Measurements from ENCODE around the gene LBH. TPM values are rescaled to one million over a fixed set of nuclear protein-coding genes. Genes with fewer than 3 reads are reported as not detected.

Gene LBH
- total RNA-seq, 1 experiment from 2014 or later: 1.2 TPM

DNA sequence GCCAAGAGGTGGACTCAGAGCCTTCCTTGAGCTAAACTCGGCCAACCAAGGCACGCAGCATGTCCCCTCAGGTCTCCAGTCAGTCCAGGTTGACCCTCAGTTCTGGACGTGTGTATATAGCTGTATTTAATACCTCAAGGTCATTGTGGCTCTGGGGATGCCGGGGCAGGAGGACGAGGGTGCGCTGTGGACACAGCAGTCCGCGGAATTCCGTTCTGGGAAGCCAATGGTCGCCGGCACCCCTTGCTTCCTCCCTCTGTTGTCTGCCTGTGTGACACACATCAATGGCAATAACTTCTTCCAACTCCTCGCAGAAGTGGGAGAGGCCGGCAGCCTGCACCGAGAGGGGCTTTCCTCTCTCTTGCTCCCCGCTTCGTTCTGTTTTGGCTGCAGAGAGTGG is 27.7 kb downstream of the LBH start:
- H3K4me3 ChIP-seq (replicated peaks in 1 of 2; ENCODE audit: low read depth in 1 of 2, low read length in 2 of 2): no peak overlapping the region
- no peak for TF ChIP-seq ELF1 (IDR thresholded peaks at IDR 0.05; ENCODE audit: borderline replicate concordance, low read depth)
- TF ChIP-seq, protein P1, sequence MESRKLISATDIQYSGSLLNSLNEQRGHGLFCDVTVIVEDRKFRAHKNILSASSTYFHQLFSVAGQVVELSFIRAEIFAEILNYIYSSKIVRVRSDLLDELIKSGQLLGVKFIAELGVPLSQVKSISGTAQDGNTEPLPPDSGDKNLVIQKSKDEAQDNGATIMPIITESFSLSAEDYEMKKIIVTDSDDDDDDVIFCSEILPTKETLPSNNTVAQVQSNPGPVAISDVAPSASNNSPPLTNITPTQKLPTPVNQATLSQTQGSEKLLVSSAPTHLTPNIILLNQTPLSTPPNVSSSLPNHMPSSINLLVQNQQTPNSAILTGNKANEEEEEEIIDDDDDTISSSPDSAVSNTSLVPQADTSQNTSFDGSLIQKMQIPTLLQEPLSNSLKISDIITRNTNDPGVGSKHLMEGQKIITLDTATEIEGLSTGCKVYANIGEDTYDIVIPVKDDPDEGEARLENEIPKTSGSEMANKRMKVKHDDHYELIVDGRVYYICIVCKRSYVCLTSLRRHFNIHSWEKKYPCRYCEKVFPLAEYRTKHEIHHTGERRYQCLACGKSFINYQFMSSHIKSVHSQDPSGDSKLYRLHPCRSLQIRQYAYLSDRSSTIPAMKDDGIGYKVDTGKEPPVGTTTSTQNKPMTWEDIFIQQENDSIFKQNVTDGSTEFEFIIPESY (IDR thresholded peaks at IDR 0.05; ENCODE audit: extremely low read depth, insufficient replicate concordance, low read length): no peak
- TF ChIP-seq FOSL1 (IDR thresholded peaks at IDR 0.05; ENCODE audit: low read depth): no peak
- no peak for TF ChIP-seq EGR1 (IDR thresholded peaks at IDR 0.05; ENCODE audit: low read depth)
- no peak for TF ChIP-seq ZFX (IDR thresholded peaks at IDR 0.05)
- no peak for TF ChIP-seq RAD21 (IDR thresholded peaks at IDR 0.05; ENCODE audit: low read depth)
- TF ChIP-seq, protein P2, sequence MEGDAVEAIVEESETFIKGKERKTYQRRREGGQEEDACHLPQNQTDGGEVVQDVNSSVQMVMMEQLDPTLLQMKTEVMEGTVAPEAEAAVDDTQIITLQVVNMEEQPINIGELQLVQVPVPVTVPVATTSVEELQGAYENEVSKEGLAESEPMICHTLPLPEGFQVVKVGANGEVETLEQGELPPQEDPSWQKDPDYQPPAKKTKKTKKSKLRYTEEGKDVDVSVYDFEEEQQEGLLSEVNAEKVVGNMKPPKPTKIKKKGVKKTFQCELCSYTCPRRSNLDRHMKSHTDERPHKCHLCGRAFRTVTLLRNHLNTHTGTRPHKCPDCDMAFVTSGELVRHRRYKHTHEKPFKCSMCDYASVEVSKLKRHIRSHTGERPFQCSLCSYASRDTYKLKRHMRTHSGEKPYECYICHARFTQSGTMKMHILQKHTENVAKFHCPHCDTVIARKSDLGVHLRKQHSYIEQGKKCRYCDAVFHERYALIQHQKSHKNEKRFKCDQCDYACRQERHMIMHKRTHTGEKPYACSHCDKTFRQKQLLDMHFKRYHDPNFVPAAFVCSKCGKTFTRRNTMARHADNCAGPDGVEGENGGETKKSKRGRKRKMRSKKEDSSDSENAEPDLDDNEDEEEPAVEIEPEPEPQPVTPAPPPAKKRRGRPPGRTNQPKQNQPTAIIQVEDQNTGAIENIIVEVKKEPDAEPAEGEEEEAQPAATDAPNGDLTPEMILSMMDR (IDR thresholded peaks at IDR 0.05 in 2 of 3, conservative IDR thresholded peaks at IDR 0.05 in 1 of 3; ENCODE audit: borderline replicate concordance in 1 of 3, insufficient read depth in 1 of 3, low read depth in 2 of 3, low read length in 2 of 3): no peak
- TF ChIP-seq JUND (IDR thresholded peaks at IDR 0.05): no peak
- TF ChIP-seq CBX3 (IDR thresholded peaks at IDR 0.05; ENCODE audit: low read depth): no peak
- no peak for TF ChIP-seq EZH2phosphoT487 (IDR thresholded peaks at IDR 0.05; ENCODE audit: borderline replicate concordance)
- TF ChIP-seq, protein P3, sequence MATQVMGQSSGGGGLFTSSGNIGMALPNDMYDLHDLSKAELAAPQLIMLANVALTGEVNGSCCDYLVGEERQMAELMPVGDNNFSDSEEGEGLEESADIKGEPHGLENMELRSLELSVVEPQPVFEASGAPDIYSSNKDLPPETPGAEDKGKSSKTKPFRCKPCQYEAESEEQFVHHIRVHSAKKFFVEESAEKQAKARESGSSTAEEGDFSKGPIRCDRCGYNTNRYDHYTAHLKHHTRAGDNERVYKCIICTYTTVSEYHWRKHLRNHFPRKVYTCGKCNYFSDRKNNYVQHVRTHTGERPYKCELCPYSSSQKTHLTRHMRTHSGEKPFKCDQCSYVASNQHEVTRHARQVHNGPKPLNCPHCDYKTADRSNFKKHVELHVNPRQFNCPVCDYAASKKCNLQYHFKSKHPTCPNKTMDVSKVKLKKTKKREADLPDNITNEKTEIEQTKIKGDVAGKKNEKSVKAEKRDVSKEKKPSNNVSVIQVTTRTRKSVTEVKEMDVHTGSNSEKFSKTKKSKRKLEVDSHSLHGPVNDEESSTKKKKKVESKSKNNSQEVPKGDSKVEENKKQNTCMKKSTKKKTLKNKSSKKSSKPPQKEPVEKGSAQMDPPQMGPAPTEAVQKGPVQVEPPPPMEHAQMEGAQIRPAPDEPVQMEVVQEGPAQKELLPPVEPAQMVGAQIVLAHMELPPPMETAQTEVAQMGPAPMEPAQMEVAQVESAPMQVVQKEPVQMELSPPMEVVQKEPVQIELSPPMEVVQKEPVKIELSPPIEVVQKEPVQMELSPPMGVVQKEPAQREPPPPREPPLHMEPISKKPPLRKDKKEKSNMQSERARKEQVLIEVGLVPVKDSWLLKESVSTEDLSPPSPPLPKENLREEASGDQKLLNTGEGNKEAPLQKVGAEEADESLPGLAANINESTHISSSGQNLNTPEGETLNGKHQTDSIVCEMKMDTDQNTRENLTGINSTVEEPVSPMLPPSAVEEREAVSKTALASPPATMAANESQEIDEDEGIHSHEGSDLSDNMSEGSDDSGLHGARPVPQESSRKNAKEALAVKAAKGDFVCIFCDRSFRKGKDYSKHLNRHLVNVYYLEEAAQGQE (IDR thresholded peaks at IDR 0.05; ENCODE audit: low read depth): no peak
- no peak for TF ChIP-seq ZNF274 (IDR thresholded peaks at IDR 0.05; ENCODE audit: low read depth, low read length)
- no peak for TF ChIP-seq SRF (IDR thresholded peaks at IDR 0.05; ENCODE audit: low read depth)
- no peak for TF ChIP-seq POLR2A (IDR thresholded peaks at IDR 0.05; ENCODE audit: borderline replicate concordance, extremely low read depth, insufficient read depth, insufficient read length)
- TF ChIP-seq POLR2AphosphoS5 (IDR thresholded peaks at IDR 0.05; ENCODE audit: low read depth, low read length): no peak
- TF ChIP-seq, protein P4, sequence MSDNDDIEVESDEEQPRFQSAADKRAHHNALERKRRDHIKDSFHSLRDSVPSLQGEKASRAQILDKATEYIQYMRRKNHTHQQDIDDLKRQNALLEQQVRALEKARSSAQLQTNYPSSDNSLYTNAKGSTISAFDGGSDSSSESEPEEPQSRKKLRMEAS (IDR thresholded peaks at IDR 0.05): no peak
- TF ChIP-seq TCF7L2 (IDR thresholded peaks at IDR 0.05; ENCODE audit: borderline replicate concordance, extremely low read depth, insufficient read depth, insufficient read length): no peak
- TF ChIP-seq CEBPB (IDR thresholded peaks at IDR 0.05; ENCODE audit: low read depth): no peak
- POLR2A ChIA-PET: no interaction called here
- no peak for ATAC-seq
- no peaks in the 10 kb centered on the region for H3K9me2 ChIP-seq (ENCODE audit: insufficient read depth)
- RAD21 ChIA-PET (ENCODE audit: low non-redundant PET in 1 of 2, low total read pairs in 2 of 2, uncharacterized antibody in 2 of 2, unreplicated experiment in 2 of 2): no interaction called here
- H3K4me2 ChIP-seq (ENCODE audit: low read length): no peak overlapping the region
- CTCF ChIA-PET: no interaction called here
- no peak overlapping the region for H3K9ac ChIP-seq (ENCODE audit: low read length)
- intact Hi-C loops (cut with micrococcal nuclease): no loop called here
- H4K20me1 ChIP-seq (ENCODE audit: insufficient read depth): no peaks in the 10 kb centered on the region
- H3K79me2 ChIP-seq (ENCODE audit: insufficient read depth, low read length): no peaks in the 10 kb centered on the region
- H2AFZ ChIP-seq (ENCODE audit: low read depth, low read length, poor library complexity, severe bottlenecking): no peak overlapping the region
- H3K4me1 ChIP-seq (ENCODE audit: control insufficient read depth in 1 of 2, insufficient read depth in 2 of 2, low read length in 2 of 2): no peaks in the 10 kb centered on the region
- BruUV-seq (replicated peaks): no TSS peak
- no peak for DNase-seq (ENCODE audit: low read depth, low spot score)
- H3K27me3 ChIP-seq (ENCODE audit: insufficient read depth, low read length): no peaks in the 10 kb centered on the region
- no peak overlapping the region for H3K27ac ChIP-seq (ENCODE audit: low read depth, low read length)
- H3K9me3 ChIP-seq (ENCODE audit: control insufficient read depth in 1 of 2, insufficient read depth in 1 of 2, low read depth in 1 of 2, low read length in 2 of 2): no peaks in the 10 kb centered on the region
- H3K36me3 ChIP-seq (ENCODE audit: control insufficient read depth in 1 of 2, insufficient read depth in 2 of 2, low read length in 2 of 2): no peaks in the 10 kb centered on the region
